Activated CD8-positive, alpha-beta memory T cell treated with anti-CD3 and anti-CD28 coated beads, Interleukin-2, amount 50 U/mL, for 24 hours (primary cell): ENCODE data around the gene EGFR.

Experiments
- DNase-seq: peaks from one replicate; pipeline ENCODE4 v3.0.0-alpha.2; 2020; ENCODE audit errors: extremely low read depth

Gene EGFR

DNA sequence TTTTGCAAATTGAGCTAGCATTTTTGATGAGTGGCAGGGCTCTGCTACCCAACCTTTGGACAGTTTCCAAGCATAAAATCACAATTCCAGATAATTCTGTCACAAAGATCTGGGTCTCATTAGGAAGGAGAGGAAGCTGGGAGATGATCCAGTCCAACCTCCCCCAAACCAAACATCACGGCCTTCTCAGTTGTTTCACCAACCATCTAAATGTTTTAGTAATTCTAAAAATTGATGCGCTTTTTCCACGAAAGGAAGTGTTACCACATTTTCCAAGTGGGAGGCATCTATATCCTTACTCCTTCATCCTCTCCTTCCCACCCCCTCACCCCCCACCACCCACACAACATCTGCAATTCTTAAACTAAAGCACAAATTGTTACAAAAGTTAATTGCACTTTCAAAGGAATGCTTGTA is 108.3 kb downstream of the EGFR start:
- DNase-seq = no peak

DNA sequence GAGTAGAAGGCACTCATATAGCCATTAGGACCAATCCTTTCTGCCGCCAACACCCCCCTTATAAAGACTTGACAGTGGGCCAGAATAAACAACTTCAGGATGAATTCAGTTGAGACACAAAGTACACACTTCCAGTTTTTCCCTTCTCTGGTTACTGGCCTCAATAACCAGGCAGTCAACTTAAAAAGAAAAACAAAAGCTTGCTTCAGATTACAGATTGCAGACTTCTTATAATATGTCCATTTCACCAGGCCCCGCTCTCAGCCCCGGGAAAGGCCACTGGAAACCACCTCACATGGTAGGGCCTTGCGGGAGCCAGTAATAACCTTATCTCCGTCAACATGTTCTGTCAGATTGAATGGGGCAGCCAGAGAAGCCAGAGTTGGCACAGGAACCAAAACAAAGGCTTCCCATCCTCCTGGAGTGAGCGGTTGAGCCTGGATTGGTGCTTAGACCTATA is 108.8 kb downstream of the EGFR start:
- no peak for DNase-seq

DNA sequence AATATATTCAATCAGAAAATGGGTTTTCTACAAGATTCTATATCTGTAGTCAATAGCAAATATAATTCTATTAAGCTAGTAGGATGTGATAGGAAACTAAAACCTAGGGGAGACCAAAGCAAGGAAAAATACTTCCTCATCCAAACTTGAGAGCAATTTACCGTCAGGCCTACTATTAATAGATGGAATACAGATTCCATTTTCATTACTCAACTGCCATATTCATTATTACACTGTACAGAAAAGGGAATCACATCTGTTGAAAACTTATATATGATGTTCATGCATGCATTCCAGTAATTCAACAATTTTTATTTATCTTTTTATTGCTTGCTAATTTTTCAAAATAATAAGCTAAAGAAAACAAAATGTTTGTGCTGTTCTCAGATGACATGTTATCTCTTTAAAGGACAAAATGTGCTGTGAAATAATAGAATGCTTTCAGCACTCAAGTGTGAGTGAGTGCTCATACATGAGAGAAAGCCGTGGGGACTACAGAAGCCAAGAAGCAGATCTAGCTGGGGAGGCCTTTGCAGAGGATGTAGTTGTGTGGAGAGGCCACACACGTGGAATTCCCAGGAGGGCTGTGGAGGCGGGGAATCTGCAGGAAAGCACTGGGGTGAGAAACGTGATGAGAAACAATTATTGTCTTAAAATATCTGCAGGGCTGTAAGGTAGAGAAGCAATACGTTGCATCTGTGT is 110.0 kb downstream of the EGFR start:
- DNase-seq = no peak

DNA sequence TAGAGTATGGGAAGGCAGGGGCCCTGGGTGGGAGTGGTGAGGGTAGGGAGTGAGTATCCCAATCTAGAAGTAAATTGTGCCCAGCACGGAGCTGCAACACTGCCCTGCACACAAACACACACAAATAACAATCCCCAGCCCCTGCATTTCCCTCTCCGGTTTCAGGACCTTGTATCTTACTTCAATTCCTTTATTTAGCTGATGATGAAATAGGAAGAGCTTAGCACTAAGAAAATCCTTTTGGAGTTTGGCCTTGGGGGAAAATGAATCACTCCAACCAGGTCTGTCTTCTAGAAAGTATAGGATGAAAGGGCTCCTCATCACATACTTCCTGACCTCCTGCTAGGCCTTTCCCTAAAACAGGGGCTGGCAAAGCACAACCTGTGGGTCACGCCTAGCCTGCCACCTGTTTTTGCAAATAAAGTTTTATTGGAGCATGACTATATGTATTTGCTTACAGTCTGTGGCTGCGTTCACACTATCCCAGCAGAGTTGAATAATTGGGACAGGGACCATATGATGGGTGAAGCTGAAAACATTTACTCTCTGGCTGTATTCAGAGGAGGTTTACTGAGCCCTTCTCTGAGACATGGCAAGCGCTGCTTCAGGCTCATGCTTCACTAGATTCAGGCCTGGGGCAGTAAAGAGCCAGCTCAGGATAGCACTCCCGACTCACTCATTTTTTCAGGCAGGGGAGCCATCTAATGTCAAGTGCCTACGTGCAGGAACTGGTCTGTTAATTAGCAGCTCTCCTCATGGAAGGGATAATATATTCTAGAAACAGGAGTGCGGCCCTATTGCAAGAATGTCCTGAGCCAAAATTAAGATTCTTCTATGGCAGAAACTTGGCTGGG is 111.0 kb downstream of the EGFR start:
- DNase-seq = no peak

DNA sequence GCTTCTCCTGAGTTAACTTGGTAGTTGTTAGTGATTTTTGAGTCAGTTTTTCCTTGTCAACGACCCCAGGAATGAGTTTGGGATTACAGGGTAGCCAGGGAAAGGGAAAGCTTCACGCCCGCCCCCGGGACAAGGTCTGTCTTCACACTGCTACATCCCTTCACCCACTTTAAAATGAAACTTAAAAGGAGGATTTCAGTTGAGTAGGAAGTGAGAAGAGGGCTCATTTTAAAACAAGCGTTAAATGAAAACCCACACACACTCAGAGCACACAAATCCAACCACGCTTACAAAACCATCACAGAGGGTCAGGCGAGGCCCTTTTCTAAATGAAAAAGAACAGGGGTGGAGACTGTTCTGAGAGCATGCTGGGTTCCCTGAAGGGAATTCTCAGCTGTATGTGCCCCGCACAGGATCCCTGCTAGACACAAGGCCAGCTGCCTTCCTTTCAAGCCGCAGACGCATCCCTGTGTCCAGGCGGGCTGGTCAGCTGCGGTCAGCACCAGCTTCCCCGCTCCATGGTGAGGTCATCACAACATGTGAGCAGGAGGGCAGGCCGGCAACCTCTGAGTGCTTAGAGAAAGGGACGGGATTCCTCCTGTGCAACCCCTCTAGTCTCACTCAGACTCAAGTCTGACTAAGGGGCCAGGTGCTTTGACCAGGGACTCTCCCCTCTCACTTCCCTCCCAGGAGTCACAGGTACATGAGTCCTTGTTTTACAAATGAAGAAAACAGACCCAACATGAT is 111.8 kb downstream of the EGFR start:
- no peak for DNase-seq

DNA sequence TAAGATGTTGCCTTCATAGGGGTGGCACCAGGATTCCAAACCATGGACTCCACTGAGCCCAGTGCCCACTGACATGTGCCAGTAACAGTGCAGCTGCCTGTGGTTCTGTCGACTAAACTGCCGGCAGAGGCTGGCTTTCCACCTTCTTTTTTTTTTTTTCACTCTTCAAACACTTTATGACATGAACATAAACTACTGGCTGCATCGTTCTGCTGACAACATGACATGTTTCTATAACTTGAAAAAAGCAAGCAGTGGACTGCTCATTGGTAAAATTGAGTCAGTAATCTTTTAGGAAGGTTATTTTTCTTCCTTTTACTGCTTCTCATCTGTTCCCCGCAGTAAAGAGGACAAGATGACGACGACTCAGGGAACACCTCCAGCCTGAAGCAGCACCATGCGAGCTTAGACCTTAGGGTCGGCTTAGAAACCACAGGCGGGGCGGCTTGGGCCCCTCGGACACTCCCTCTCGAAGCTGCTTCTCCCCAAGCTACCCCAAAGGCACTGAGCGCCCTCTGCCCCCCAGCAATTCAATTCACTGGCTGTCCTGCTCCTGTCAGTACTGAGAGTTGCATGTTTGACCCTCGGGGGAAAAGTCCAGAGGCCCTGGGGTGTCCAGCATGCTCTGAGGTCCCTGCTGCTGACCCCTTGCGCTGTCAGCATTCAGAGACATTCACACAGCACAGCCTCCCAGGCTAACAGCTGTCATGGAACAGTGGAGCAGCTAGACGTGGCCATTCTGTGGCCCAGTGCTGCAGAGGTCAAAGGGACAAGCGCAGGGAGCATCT is 112.5 kb downstream of the EGFR start:
- no peak for DNase-seq

DNA sequence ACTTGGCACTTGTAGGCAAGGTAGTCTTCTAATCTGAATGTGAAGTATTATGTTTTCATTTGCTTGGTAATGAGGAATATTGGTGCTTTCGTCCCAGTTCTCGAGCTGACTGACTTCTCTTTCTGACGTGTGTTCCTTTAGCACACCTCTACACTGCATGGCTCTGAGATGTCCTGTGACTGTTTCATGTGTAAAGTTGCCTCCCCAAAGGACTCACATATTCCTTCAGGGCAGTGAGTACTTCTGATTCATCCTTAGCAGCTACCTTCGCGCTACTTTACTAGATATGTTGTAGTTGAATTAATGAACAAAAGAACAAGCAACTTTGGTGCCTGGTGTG is 113.7 kb downstream of the EGFR start:
- DNase-seq = no peak

DNA sequence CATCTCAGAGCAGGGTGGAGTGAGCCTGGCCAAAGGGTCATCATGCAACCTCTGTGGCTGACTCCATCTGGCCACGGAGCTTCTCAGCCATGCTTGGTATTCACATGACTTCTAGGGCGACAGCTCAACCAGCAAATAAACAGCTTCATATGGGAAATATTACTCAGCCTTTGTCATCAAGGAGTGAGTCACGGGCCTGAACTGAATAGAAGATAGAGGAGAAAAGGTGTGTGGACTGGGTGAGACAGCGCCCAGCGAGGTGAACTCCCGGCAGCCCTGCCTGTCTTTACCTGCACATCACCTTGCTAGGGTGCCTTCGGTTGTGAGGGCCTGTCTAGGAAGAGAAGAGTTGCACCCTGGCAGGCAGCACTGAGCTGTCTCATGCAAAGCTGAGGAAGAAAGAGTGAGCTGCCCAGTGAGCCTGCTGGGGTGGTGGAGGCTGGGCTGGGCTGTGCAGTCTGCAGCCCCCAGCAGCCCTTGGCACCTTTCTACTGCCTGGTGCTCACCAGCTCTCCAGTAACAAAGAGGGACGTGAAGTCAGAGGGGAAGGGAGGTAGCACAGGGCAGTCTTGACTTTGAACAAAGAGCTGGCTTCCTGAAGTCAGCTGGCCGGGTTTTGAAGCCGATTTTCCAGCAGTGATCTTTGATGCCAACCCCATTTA is 114.2 kb downstream of the EGFR start:
- DNase-seq = no peak

DNA sequence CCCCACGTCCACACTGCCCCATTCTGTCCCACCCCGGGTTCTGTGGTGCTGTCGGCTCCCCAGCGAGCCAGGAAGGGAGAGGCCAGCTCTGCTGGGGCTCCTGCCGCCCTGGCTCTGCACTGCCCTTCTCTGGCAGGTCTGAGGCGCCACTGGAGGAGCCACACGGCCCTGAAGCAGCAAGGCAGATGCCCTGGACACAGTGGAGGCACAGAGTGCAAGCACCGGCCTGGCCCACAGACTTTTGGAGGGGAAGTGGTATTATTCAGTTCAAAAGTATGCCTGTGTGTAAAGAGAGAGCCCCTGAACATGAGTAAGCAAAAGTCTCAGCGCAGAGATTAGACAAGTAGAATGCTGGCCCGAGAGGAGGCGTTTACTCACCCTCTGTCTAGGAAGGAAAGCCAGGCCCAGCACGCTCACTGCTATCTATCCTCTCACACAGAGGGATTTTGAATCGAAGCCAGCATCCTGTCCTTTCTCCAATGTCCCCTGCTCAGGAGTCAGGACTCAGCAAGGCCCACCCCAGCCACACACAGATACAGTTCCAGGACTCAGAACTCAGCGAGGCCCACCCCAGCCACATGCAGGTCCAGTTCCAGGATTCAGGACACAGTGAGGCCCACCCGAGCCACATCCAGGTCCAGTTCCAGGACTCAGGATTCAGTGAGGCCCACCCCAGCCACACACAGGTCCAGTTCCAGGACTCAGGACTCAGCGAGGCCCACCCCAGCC is 115.0 kb downstream of the EGFR start:
- no peak for DNase-seq

DNA sequence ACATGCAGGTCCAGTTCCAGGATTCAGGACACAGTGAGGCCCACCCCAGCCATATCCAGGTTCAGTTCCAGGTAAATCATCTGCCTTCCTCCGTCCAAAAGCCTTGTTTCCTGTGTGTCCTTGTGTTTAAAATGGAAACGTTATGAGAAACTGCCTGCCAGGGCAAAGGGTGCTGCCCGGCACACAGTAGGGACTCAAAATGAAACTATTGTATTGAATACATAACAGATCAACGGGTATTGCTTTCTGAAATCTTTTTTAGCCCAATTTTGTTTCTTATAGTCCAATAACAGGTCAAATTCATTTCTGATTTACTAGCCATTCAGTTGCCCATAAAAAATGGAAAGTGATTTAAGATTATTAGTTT is 115.5 kb downstream of the EGFR start:
- no peak for DNase-seq

DNA sequence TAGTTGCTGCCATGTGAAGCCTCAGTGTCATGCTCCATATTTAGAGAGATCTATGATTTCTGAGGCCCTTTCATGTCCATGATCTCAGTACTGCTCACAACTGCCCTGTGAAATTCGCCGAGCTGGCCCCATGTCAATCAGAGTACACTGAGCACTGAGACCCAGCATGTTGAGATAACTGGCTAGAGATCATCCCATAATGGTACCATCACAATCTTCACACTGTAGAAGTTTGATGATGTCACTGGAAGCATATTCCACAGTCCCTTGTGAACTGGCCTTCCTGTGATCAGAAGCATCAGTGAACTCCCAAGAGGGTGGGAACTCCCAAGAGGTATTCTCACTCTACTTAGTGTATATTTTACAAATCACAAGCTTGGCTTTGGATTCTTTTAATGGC is 116.0 kb downstream of the EGFR start:
- DNase-seq = no peak

DNA sequence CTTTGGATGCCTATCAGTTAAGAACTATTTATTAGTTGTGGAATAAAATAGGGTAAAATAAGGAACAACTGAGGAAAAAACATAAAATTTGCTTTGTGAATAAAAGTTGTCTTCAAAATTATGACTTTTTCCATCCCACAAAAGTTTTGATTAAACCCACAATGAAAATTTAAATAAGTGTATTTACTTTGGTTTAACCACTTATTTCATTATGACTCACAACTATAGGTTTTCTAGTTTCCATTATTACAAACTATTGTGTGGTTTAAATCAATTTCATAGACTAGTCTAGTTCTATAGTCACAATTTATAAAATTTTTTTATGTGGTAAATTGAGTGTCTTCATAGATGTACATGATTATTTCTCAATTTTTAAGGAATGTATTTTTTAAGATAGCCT is 116.6 kb downstream of the EGFR start:
- DNase-seq = no peak

DNA sequence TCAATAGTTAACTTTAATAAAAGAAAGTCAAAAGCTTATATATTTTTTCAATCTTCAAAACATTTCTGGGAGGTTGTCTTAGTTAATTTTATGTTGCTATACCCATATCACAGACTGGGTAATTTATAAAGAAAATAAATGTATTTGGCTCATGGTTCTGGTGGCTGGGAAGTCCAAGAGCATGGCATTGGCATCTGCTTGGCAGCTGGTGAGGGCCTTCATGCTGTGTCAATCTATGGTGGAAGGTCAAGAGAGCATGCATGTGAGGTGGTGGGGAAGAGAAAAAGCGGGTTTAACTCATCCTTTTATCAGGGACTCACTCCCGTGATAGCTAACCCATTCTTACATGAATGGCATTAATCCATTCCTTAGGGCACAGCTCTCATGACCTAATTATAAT is 119.8 kb downstream of the EGFR start:
- no peak for DNase-seq

DNA sequence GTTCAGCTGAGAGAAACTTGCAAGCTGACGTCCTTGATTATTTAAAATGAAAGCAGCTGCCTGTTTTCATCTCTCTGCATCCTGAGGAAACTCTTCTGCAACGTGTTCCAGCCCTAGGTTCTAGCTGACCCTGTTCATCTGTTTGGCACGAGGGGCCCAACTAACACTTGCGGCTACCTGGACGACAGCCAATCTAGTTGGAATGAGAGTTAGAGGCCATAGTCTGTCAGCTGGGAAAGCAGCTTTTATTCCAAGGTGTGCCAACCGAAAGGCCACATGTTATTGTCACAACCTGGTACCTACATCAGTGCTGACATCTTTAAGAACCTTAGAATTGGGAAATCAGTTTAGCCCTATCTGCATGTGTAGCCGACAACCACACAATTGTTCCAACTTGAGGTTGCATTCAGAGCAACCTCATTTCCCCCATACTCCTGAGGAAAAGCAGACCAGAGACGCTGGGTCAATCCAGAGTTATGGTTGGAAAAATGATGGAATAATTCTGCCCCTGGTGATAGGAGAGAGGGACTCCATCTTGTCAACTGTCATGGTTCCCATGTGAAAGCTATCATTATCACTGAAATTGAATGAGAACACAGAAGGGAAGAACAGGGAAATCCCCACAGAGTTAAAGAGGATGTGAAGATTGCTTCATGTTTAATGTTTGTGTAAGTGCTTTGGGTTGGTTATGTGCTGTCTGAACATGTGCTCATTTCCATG is 121.6 kb downstream of the EGFR start:
- DNase-seq = no peak

DNA sequence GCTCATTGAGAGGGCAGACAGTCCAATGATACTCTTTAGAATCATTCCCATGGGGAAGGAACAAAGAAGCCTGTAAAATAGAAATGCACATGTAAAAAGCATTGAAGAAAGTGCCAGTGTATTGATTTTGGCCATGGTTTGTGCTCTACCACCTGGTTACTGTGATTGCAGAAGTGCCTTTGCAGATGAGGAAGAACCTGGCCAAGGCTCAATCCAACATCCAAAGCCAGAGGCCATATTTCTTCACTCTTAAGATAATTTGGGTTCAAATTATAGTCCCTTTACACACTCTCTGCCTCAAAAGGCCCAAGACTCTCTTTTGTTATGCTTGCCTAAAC is 122.1 kb downstream of the EGFR start:
- no peak for DNase-seq

DNA sequence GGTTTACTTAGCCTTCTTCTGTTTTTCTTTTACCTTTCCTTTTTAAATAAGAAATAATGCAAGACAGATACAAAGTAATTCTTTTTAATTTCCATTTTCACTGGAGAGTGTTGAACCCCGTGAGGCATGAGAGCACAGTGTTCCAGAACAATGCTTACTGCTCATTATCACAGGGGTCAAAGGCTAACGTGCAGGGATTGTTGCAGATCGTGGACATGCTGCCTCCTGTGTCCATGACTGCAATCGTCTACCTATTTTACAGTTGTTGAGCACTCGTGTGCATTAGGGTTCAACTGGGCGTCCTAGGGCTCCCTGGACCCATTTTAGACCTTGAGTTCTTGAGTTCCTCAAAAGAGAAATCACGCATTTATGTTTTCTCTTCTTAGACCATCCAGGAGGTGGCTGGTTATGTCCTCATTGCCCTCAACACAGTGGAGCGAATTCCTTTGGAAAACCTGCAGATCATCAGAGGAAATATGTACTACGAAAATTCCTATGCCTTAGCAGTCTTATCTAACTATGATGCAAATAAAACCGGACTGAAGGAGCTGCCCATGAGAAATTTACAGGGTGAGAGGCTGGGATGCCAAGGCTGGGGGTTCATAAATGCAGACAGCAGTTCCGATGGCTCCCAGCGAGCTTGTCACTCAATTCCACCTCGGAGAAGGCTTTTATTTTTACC is 124.2 kb downstream of the EGFR start:
- no peak for DNase-seq

DNA sequence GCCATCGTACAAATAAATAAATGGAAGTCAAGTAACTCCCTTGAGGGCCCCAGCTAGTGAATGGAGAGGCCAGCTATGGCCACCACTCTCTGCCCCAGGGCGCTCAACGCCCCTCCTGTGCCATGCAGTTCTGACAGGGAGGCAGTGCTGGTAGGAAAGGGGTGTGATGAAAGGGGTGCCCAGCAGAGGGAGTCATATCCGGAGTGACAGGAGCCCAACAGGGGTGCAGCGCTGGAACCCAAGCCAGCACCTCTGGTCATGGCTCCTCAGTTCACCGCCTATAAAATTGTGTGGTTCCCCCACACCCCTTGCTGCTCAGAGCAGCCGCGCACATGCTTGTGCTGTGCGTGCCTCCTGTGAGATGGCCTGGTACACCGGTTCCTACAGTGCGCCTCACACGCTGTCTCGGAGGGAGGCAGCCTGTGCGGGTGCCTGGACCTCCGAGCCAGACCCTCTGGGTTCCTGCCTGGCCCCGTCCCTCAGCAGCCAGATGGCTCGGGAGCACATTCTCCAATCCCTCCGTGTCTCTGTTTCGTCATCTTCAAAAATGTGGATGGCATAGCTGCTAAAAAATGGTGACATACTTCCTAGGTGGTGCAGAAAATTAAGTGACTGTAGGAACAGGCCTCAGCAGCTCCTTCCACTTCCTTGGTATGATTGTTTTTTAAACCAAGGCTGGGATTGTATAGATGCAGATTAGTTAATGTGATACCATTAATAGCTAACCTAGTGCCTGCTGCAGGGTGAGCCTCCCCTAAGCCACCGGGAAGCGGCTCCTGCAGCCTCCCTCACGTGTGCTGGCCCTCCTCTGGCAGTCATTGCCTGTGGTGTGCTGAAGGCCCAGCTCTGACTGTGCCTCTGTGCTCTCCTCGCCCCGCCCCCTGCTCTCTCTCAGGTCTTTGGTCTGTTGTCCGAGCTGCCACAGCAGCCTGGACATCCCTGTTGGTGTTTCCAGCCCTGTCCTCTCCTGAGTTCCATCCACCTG is 125.8 kb downstream of the EGFR start:
- DNase-seq = no peak

DNA sequence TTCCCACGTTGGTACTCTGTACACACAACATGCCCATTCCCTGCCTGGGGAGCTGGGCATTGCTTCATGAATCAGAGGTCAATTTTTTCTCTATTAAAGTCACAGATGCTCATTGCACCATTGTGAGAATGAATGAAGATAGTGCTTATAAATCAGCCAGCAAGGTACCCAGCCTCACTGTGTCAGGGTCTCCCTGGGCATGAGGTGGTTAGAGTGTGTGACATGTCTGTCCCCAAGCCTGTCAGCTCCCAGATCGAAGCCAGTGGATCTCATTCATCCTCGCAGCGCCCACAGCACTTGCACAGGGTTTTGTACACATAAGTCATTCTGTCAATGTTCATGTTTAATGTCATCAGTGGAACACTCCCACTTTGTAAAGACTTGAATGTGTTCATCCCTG is 126.8 kb downstream of the EGFR start:
- DNase-seq = no peak
